Heart left ventricle (tissue), 13 donors: Measurements from ENCODE around the gene MAP4K1.

Experiments
- CTCF ChIP-seq, 12 donors: fragments of 200-600 bp; sonication (generic) in 4 of 12; IDR thresholded peaks; one replicate each; pipeline versions ENCODE4 v1.5.0 to v1.8.0; 2018 to 2022; ENCODE audit warnings: antibody characterized with exemption in 12 of 12, mild to moderate bottlenecking in 5 of 12
- POLR2A ChIP-seq, 2 donors: fragments of 450-650 bp; IDR thresholded peaks; one replicate each; pipeline ENCODE4 v1.6.1; 2017; ENCODE audit warnings: antibody characterized with exemption in 2 of 2, mild to moderate bottlenecking in 2 of 2, moderate library complexity in 2 of 2
- donor health status: ischemic (EF 13 %, LVEDD 7.1; RV severe dilation, severe dysfunction).
- donor health status: DM: no; HTN: yes; CAD: no.
- donor health status: DM: no; HTN: no; CAD: no.
- donor health status: ischemic (EF 25% LVEDD 6.9; RV normal size, moderate dysfunction).
- donor health status: ischemic (EF 25% LVEDD 5.7; RV mildly dilated, moderate dysfunction).
- donor health status: ischemic (EF 35%, LVEDD 5.7; RV mildly dilated, moderate dysfunction).
- donor health status: nonischemic (EF 11% LVEDD 7.7; RV severe dilation, severe dysfunction).
- donor health status: DM: yes; HTN: yes; CAD: no.
- donor health status: PGD.
- donor health status: ischemic (EF 29% LVEDD 5.4; RV normal size, mild dysfunction).
- donor health status: nonischemic (EF 23%, LVEDD 6.1; RV moderate dilation, normal function).

DNA sequence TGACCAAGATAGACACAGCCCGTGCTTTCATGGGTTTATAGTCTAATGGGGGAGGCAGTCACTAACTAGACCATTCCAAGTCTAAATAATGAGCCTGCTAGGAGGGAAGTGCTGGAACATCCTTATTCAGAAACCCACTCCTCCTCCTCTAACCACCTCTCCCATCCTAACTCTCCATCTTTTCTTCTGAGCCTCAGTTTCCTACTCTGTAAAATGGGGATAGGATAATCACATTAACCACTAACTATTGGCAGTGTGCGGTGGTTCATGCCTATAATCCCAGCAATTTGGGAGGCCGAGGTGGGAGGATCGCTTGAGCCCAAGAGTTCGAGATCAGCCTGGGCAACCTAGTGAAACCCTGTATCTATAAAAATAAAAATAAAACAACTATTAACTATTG, 68.7 kb downstream of the MAP4K1 start:
- TF ChIP-seq CTCF (IDR thresholded peaks at IDR 0.05) (no peak), POLR2A (IDR thresholded peaks at IDR 0.05) (no peak)
